Trophoblast cell (in vitro differentiated cells and primary cell): ENCODE measurements around the gene SLC7A4.
A peak's percentile ranks its signal among the peaks of the same experiment; 100 is the strongest.

Experiments
- DNase-seq, 2 donors: peaks; one replicate each; pipeline ENCODE4 v3.0.0-alpha.2; 2016
- H2AFZ ChIP-seq: 2 replicates; pipeline ENCODE4 v1.6.1; 2013; ENCODE audit warnings: low read length, moderate library complexity, mild to moderate bottlenecking; ENCODE audit not compliant: insufficient read depth, poor library complexity
- H2AK5ac ChIP-seq: 2 replicates; pipeline ENCODE4 v1.6.1; 2013; ENCODE audit warnings: mild to moderate bottlenecking, low read length
- H2BK120ac ChIP-seq: 2 replicates; pipeline ENCODE4 v1.6.1; 2013; ENCODE audit warnings: low read length, mild to moderate bottlenecking, moderate library complexity; ENCODE audit not compliant: insufficient read depth, poor library complexity
- H2BK12ac ChIP-seq: 2 replicates; pipeline ENCODE4 v1.6.1; 2013; ENCODE audit warnings: mild to moderate bottlenecking, low read length, moderate library complexity
- H2BK5ac ChIP-seq: 2 replicates; pipeline ENCODE4 v1.6.1; 2013; ENCODE audit warnings: low read length, low read depth, moderate library complexity, mild to moderate bottlenecking; ENCODE audit not compliant: poor library complexity
- H3K14ac ChIP-seq: 2 replicates; pipeline ENCODE4 v1.6.1; 2013; ENCODE audit warnings: mild to moderate bottlenecking, low read length
- H3K18ac ChIP-seq: 2 replicates; pipeline ENCODE4 v1.6.1; 2013; ENCODE audit warnings: mild to moderate bottlenecking, low read length
- H3K23ac ChIP-seq: 2 replicates; pipeline ENCODE4 v1.6.1; 2013; ENCODE audit warnings: low read length
- H3K27ac ChIP-seq: 2 replicates; pipeline ENCODE4 v1.5.1; 2013; ENCODE audit warnings: low read depth, mild to moderate bottlenecking, inconsistent platforms, low read length, moderate library complexity
- H3K27me3 ChIP-seq: 2 replicates; pipeline ENCODE4 v1.6.1; 2013; ENCODE audit warnings: inconsistent platforms, mild to moderate bottlenecking, low read length, moderate library complexity; ENCODE audit not compliant: insufficient read depth
- H3K36me3 ChIP-seq, 2 experiments: 1 replicate in 1 of 2; 2 replicates in 1 of 2; pipeline ENCODE4 v1.6.1; 2013; ENCODE audit warnings: low read length in 2 of 2, mild to moderate bottlenecking in 2 of 2, moderate library complexity in 1 of 2; ENCODE audit not compliant: insufficient read depth in 2 of 2, control insufficient read depth in 1 of 2
- H3K4ac ChIP-seq: 2 replicates; pipeline ENCODE4 v1.6.1; 2013; ENCODE audit warnings: low read depth, mild to moderate bottlenecking, low read length, moderate library complexity
- H3K4me1 ChIP-seq, 2 experiments: 1 replicate in 1 of 2; 2 replicates in 1 of 2; pipeline ENCODE4 v1.6.1; 2013; ENCODE audit warnings: low read length in 2 of 2, mild to moderate bottlenecking in 2 of 2, moderate library complexity in 1 of 2; ENCODE audit not compliant: insufficient read depth in 2 of 2, control insufficient read depth in 1 of 2
- H3K4me2 ChIP-seq: 2 replicates; pipeline ENCODE4 v1.6.1; 2013; ENCODE audit warnings: inconsistent platforms, mild to moderate bottlenecking, low read length, moderate library complexity
- H3K4me3 ChIP-seq: 2 replicates; pipeline ENCODE4 v1.5.1; 2013; ENCODE audit warnings: mild to moderate bottlenecking, low read depth, low read length, inconsistent platforms
- H3K79me1 ChIP-seq: one replicate; pipeline ENCODE4 v1.6.1; 2013; ENCODE audit warnings: low read length
- H3K79me2 ChIP-seq: 2 replicates; pipeline ENCODE4 v1.6.1; 2013; ENCODE audit warnings: low read length, mild to moderate bottlenecking; ENCODE audit not compliant: control insufficient read depth, insufficient read depth, poor library complexity
- H3K9ac ChIP-seq: 2 replicates; pipeline ENCODE4 v1.6.1; 2013; ENCODE audit warnings: mild to moderate bottlenecking, low read length
- H3K9me3 ChIP-seq: 2 replicates; pipeline ENCODE4 v1.6.1; 2013; ENCODE audit warnings: low read depth, mild to moderate bottlenecking, control low read depth, inconsistent platforms, low read length; ENCODE audit not compliant: insufficient read depth
- H4K12ac ChIP-seq: 2 replicates; pipeline ENCODE4 v1.6.1; 2013; ENCODE audit warnings: low read depth, mild to moderate bottlenecking, low read length, moderate library complexity
- H4K8ac ChIP-seq: 2 replicates; pipeline ENCODE4 v1.6.1; 2013; ENCODE audit warnings: low read depth, mild to moderate bottlenecking, low read length, moderate library complexity
- H4K91ac ChIP-seq: one replicate; pipeline ENCODE4 v1.6.1; 2013; ENCODE audit warnings: low read depth, mild to moderate bottlenecking, low read length, moderate library complexity
- WGBS: extraction: QIAGEN DNeasy Blood & Tissue Kit; methylation state at CpG from one replicate; pipeline ENCODE4 v1.1.7; 2013; ENCODE audit warnings: missing lambda C conversion rate; ENCODE audit not compliant: insufficient read length, insufficient coverage; ENCODE audit errors: extremely low coverage; 5-methylcytosine and 5-hydroxymethylcytosine counted together

Gene SLC7A4

GRCh38 chr22:21014726-21015465, 17.5 kb downstream of the SLC7A4 start, which contains the start of gene P2RX6:
Gene P2RX6 (plus strand): TSS chr22:21015165. CDS start chr22:21015175, 10 bp downstream.
- no peak within 1 kb of the TSS for H2AK5ac ChIP-seq
- peak; percentile 75 to 89 for DNase-seq
- no peaks in the 10 kb centered on the region for H3K79me2 ChIP-seq
- H3K4me3 ChIP-seq: peak within 1 kb of the TSS; percentile 48
- H3K14ac ChIP-seq: peak within 1 kb of the TSS; percentile 23
- H3K4me1 ChIP-seq: peaks cover 15 to 18% of the 10 kb centered on the region in 2 experiments
- H4K12ac ChIP-seq: no peak within 1 kb of the TSS
- no peak within 1 kb of the TSS for H3K9ac ChIP-seq
- peak within 1 kb of the TSS; percentile 25 for H4K8ac ChIP-seq
- no peaks in the 10 kb centered on the region for H3K9me3 ChIP-seq
- H3K4ac ChIP-seq: no peak within 1 kb of the TSS
- H2BK12ac ChIP-seq: peak within 1 kb of the TSS; percentile 20
- peak within 1 kb of the TSS; percentile 44 for H3K27ac ChIP-seq
- peak within 1 kb of the TSS; percentile 36 for H2BK120ac ChIP-seq
- H3K23ac ChIP-seq: no peak within 1 kb of the TSS
- peak within 1 kb of the TSS; percentile 7 for H2AFZ ChIP-seq
- no peaks in the 10 kb centered on the region for H3K36me3 ChIP-seq
- peak within 1 kb of the TSS; percentile 49 for H4K91ac ChIP-seq
- no peaks in the 10 kb centered on the region for H3K27me3 ChIP-seq
- peaks cover 3% of the 10 kb centered on the region for H3K79me1 ChIP-seq
- peak within 1 kb of the TSS; percentile 12 for H3K18ac ChIP-seq
- H2BK5ac ChIP-seq: peak within 1 kb of the TSS; percentile 17
- no CpG with 5 or more reads among the region's 12 CpGs for WGBS
- peak within 1 kb of the TSS; percentile 79 for H3K4me2 ChIP-seq

- no peak overlapping the region for H4K91ac ChIP-seq
- DNase-seq: peak; percentile 98 to 99
Observed at GRCh38 chr22:21014202-21014725, 18.1 kb downstream of the SLC7A4 start.

GRCh38 chr22:21013657-21014201, 18.6 kb downstream of the SLC7A4 start:
- peak overlapping the region; percentile 44 for H3K27ac ChIP-seq
- H3K14ac ChIP-seq: no peak overlapping the region
- peak overlapping the region; percentile 23 for H2BK12ac ChIP-seq
- no peaks in the 10 kb centered on the region for H3K27me3 ChIP-seq
- H3K9me3 ChIP-seq: no peaks in the 10 kb centered on the region
- H3K23ac ChIP-seq: no peak overlapping the region
- H2AFZ ChIP-seq: peak overlapping the region; percentile 7
- H3K4me3 ChIP-seq: peak overlapping the region; percentile 48
- H3K79me1 ChIP-seq: peaks cover 3% of the 10 kb centered on the region
- peak in 1 of 2 donors; percentile 26 for DNase-seq
- H3K9ac ChIP-seq: no peak overlapping the region
- no peak overlapping the region for H2AK5ac ChIP-seq
- no CpG with 5 or more reads among the region's 24 CpGs for WGBS
- peak overlapping the region; percentile 49 for H4K91ac ChIP-seq
- H3K4ac ChIP-seq: no peak overlapping the region
- H4K12ac ChIP-seq: no peak overlapping the region
- H3K79me2 ChIP-seq: no peaks in the 10 kb centered on the region
- peak overlapping the region; percentile 79 for H3K4me2 ChIP-seq
- peak overlapping the region; percentile 42 for H2BK5ac ChIP-seq
- H3K36me3 ChIP-seq: no peaks in the 10 kb centered on the region
- peak overlapping the region; percentile 25 for H4K8ac ChIP-seq
- H3K4me1 ChIP-seq: peaks cover 15 to 18% of the 10 kb centered on the region in 2 experiments
- peak overlapping the region; percentile 12 for H3K18ac ChIP-seq
- peak overlapping the region; percentile 36 for H2BK120ac ChIP-seq

More at GRCh38 chr22:21014202-21014725, 18.1 kb downstream of the SLC7A4 start:
- H3K4ac ChIP-seq: no peak overlapping the region
- no peak overlapping the region for H2BK5ac ChIP-seq
- peak overlapping the region; percentile 48 for H3K4me3 ChIP-seq
- no peak overlapping the region for H3K18ac ChIP-seq
- no peak overlapping the region for H2BK12ac ChIP-seq
- H3K14ac ChIP-seq: no peak overlapping the region
- peaks cover 15 to 18% of the 10 kb centered on the region in 2 experiments for H3K4me1 ChIP-seq
- H3K27me3 ChIP-seq: no peaks in the 10 kb centered on the region
- peak overlapping the region; percentile 43 for H3K27ac ChIP-seq
- H3K36me3 ChIP-seq: no peaks in the 10 kb centered on the region
- no peaks in the 10 kb centered on the region for H3K9me3 ChIP-seq
- peaks cover 3% of the 10 kb centered on the region for H3K79me1 ChIP-seq
- no peaks in the 10 kb centered on the region for H3K79me2 ChIP-seq
- peak overlapping the region; percentile 7 for H2AFZ ChIP-seq
- no peak overlapping the region for H4K12ac ChIP-seq
- no peak overlapping the region for H3K23ac ChIP-seq
- H2BK120ac ChIP-seq: no peak overlapping the region
- H3K4me2 ChIP-seq: peak overlapping the region; percentile 79
- no peak overlapping the region for H2AK5ac ChIP-seq
- no peak overlapping the region for H3K9ac ChIP-seq
- WGBS: no CpG with 5 or more reads among the region's 40 CpGs
- H4K8ac ChIP-seq: no peak overlapping the region

- no peak overlapping the region for H2BK5ac ChIP-seq
Observed at GRCh38 chr22:21012446-21013407, 19.6 kb downstream of the SLC7A4 start.

More at GRCh38 chr22:21012446-21013407, 19.6 kb downstream of the SLC7A4 start:
- Histone ChIP-seq H3K18ac (no peak overlapping the region), H3K79me2 (no peaks in the 10 kb centered on the region), H2AFZ (no peak overlapping the region), H3K4me3 (no peak overlapping the region), H4K8ac (no peak overlapping the region), H2BK120ac (no peak overlapping the region), H3K27ac (no peak overlapping the region), H3K23ac (no peak overlapping the region), H3K14ac (no peak overlapping the region), H3K4ac (no peak overlapping the region), H3K79me1 (peaks cover 3% of the 10 kb centered on the region), H3K4me2 (no peak overlapping the region), H4K12ac (no peak overlapping the region), H2BK12ac (no peak overlapping the region), H3K27me3 (no peaks in the 10 kb centered on the region), H3K36me3 (no peaks in the 10 kb centered on the region), H4K91ac (no peak overlapping the region), H3K9me3 (no peaks in the 10 kb centered on the region), H3K9ac (no peak overlapping the region), H2AK5ac (no peak overlapping the region), H3K4me1 (peaks cover 15 to 18% of the 10 kb centered on the region in 2 experiments)
- no peak for DNase-seq
- WGBS: no CpG with 5 or more reads among the region's 14 CpGs
